ENCODE data around the gene PARP9.

The PARP9 gene

DNA sequence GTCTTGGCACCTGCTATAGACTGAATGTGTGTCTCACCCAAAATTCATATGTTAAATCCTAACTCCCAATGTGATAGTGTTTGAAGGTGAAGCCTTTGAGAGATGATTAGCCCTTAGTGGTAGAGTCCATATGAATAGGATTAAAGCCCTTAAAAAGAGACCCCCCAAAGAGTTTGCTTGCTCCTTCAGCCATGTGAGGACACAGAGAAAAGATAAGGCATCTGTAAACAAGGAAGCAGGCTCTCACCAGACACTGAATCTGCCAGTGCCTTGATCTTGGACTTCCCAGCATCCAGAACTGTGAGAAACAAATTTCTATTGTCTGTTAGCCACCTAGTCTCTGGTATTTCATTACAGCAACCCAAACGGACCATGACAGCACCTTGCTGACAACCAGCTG is 65.9 kb downstream of the PARP9 start:
- Histone ChIP-seq H3K27me3 (no peaks in the 10 kb centered on the region), H3K9me3 (no peaks in the 10 kb centered on the region), H3K4me3 (ENCODE audit: low read depth in 1 of 2, low read length in 1 of 2) (no peak overlapping the region), H3K27ac (peak overlapping the region; percentile 75), H3K36me3 (peaks cover 12% of the 10 kb centered on the region), H3K4me1 (ENCODE audit: control insufficient read depth in 1 of 2, insufficient read depth in 1 of 2, low read depth in 1 of 2, low read length in 1 of 2) (peaks cover 31 to 53% of the 10 kb centered on the region in 2 experiments)
- TF ChIP-seq, protein P1, sequence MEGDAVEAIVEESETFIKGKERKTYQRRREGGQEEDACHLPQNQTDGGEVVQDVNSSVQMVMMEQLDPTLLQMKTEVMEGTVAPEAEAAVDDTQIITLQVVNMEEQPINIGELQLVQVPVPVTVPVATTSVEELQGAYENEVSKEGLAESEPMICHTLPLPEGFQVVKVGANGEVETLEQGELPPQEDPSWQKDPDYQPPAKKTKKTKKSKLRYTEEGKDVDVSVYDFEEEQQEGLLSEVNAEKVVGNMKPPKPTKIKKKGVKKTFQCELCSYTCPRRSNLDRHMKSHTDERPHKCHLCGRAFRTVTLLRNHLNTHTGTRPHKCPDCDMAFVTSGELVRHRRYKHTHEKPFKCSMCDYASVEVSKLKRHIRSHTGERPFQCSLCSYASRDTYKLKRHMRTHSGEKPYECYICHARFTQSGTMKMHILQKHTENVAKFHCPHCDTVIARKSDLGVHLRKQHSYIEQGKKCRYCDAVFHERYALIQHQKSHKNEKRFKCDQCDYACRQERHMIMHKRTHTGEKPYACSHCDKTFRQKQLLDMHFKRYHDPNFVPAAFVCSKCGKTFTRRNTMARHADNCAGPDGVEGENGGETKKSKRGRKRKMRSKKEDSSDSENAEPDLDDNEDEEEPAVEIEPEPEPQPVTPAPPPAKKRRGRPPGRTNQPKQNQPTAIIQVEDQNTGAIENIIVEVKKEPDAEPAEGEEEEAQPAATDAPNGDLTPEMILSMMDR (IDR thresholded peaks at IDR 0.05), result no peak

DNA sequence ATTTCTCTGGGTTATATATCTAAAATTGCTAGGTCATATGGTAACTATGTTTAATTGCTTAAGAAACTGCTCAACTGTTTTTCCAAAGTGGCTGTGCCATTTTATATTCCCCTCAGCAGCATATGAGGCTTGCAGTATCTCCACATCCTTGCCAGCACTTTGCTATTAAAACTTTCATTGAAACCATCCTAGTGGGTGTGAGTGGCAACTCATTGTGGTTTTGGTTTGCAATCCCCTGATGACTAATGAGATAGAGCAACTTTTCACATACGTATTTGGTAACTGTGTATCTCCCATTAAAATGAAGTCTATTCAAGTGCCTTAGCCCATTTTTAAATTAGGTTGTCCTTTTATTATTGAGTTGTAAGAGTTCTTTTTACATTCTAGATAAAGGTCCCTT is 66.7 kb downstream of the PARP9 start:
- no peaks in the 10 kb centered on the region for H3K27me3 ChIP-seq
- TF ChIP-seq, protein P1 (IDR thresholded peaks at IDR 0.05), result no peak
- peaks cover 31 to 50% of the 10 kb centered on the region in 2 experiments for H3K4me1 ChIP-seq (ENCODE audit: control insufficient read depth in 1 of 2, insufficient read depth in 1 of 2, low read depth in 1 of 2, low read length in 1 of 2)
- H3K9me3 ChIP-seq, result no peaks in the 10 kb centered on the region
- peaks cover 19% of the 10 kb centered on the region for H3K36me3 ChIP-seq
- no peak overlapping the region for H3K4me3 ChIP-seq (ENCODE audit: low read depth in 1 of 2, low read length in 1 of 2)
- H3K27ac ChIP-seq, result peak overlapping the region; percentile 75

DNA sequence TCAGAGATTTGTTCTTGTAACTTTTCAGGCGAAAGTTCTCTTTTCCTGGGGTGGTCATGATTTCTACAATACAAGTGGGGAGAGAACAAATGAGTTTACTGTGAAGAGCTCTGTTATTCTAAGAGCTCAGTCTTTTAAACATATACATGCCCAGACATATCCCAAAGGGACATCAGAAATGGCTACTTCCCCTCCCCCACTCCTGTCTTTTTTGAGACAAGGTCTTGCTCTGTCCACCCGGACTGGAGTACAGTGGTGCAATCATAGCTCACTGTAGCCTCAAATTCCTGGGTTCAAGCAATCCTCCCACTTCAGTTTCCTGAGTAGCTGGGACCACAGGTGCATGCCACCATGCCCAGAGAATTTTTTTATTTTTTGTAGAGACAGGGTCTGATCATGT is 67.6 kb downstream of the PARP9 start:
- no peaks in the 10 kb centered on the region for H3K27me3 ChIP-seq
- peaks cover 31 to 43% of the 10 kb centered on the region in 2 experiments for H3K4me1 ChIP-seq (ENCODE audit: control insufficient read depth in 1 of 2, insufficient read depth in 1 of 2, low read depth in 1 of 2, low read length in 1 of 2)
- TF ChIP-seq, protein P1 (IDR thresholded peaks at IDR 0.05), result no peak
- no peaks in the 10 kb centered on the region for H3K9me3 ChIP-seq
- H3K27ac ChIP-seq, result peak overlapping the region; percentile 75
- peaks cover 19% of the 10 kb centered on the region for H3K36me3 ChIP-seq
- H3K4me3 ChIP-seq (ENCODE audit: low read depth in 1 of 2, low read length in 1 of 2), result no peak overlapping the region

DNA sequence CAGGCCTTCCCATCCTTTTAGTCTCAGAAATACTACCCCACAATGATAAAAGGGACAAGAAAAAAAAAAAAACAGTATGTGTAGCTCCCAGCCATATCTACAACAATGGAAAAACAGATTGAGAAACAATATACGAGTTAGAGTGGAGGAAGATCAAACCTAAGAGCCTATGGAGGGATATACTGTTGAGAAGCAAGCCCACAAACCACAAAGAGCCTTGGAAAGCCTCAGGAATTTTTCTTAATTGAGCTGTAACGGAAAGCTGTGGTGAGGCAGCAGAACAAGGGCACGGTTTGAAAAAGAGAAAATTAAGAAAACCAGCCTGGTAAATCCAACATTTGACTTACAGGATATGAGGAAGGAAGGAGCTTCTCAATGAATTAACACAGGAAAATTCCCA is 70.8 kb downstream of the PARP9 start:
- no peak overlapping the region for H3K4me3 ChIP-seq (ENCODE audit: low read depth in 1 of 2, low read length in 1 of 2)
- peaks cover 22% of the 10 kb centered on the region for H3K36me3 ChIP-seq
- H3K27me3 ChIP-seq, result no peaks in the 10 kb centered on the region
- no peaks in the 10 kb centered on the region for H3K9me3 ChIP-seq
- TF ChIP-seq, protein P1 (IDR thresholded peaks at IDR 0.05), result no peak
- no peak overlapping the region for H3K27ac ChIP-seq
- H3K4me1 ChIP-seq (ENCODE audit: control insufficient read depth in 1 of 2, insufficient read depth in 1 of 2, low read depth in 1 of 2, low read length in 1 of 2), result peaks cover 27% of the 10 kb centered on the region in 2 experiments

DNA sequence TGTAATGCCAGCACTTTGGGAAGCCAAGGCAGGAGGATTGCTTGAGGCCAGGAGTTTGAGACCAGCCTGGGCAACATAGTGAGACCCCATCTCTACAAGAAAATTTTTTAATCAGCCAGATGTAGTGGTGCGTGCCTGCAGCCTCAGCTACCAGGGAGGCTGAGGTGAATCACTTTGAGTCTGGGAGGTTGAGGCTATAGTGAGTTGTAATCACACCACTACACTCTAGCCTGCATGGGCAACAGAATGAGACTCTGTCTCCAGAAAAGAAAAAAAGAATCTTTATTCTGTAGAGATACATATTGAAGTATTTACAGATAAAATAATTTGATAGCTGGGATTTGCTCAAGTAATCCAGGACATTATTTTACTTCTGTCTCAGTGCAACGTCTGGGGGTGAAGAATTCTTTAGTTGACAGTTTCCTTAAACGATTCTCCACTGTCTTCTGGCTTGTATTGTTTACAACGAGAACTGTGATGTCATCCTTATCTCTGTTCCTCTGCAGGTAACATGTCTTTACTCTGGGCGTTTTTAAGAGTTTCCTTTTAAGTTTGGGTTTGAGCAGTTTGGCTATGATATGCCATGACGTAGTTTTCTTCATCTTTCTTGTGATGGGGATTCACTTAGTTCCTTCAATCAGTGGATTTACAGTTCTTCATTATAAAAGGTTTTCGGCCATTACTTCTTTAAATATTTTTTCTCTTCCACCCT is 75.7 kb downstream of the PARP9 start:
- Histone ChIP-seq H3K36me3 (peaks cover 18% of the 10 kb centered on the region), H3K27ac (no peak overlapping the region), H3K4me3 (ENCODE audit: low read depth in 1 of 2, low read length in 1 of 2) (no peak overlapping the region), H3K27me3 (no peaks in the 10 kb centered on the region), H3K4me1 (ENCODE audit: control insufficient read depth in 1 of 2, insufficient read depth in 1 of 2, low read depth in 1 of 2, low read length in 1 of 2) (no peaks in the 10 kb centered on the region), H3K9me3 (no peaks in the 10 kb centered on the region)
- TF ChIP-seq, protein P1 (IDR thresholded peaks at IDR 0.05), result no peak

Data from neutrophil (primary cell).